GM19328 (cell line): Measurements from ENCODE around the gene COL3A1.
A peak's percentile ranks its signal among the peaks of the same experiment; 100 is the strongest.

Experiments used
- ATAC-seq: cut with Tn5 transposase; IDR thresholded peaks from one replicate; pipeline ENCODE4 v1.9.1; 2021; ENCODE audit warnings: mild to moderate bottlenecking, moderate library complexity; ENCODE audit not compliant: unreplicated experiment

COL3A1 gene

DNA sequence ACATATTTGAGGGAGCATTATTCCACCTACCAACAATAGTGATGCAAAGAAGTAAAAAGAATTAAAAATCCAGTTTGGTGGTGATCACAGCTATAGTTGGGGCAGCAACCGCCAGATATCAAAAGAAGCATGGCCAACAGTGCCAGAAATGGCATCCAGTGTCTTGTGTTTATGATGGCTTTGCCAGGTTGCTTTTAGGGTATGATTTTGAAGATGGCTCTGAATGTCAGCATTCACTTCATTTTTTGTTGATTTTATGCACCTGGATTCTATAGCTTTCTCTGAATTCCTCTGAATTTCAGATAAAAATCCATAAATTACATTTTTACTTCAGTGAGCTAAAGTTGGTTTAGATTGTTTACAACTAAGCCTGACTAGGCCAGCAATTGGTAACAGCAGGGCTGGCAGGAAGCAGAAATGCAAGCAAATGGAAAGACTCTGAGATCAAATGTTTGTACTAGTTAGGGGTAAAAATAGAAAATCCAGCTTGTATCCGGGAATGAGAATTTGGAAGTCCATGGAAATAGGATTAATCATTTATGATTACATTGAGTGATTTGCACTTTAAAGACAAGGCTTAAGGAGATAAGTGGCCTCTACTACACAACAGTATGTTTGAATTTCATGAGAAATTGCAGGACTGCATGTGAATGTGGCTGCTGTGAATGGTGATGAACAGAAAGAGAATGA, 40.4 kb downstream of the COL3A1 start:
- no peak for ATAC-seq

DNA sequence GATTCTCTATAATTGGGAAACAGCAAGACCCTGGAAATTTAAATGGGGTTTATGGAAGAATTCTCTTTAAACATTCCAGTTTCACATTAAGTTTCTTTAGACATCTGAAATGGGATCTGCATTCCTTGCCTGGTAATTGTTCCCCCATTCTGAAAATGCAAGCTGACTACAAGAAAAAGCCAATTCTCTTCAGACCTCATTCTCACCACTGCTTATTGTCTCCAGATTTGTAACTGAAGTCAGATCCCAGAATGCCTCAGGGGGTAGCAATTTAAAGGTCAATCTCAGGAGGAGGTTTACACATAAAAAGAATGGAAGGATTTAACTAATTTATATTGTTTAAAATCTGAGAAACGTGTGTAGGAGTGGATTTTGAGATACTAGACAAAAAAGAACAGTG, 41.2 kb downstream of the COL3A1 start:
- no peak for ATAC-seq

DNA sequence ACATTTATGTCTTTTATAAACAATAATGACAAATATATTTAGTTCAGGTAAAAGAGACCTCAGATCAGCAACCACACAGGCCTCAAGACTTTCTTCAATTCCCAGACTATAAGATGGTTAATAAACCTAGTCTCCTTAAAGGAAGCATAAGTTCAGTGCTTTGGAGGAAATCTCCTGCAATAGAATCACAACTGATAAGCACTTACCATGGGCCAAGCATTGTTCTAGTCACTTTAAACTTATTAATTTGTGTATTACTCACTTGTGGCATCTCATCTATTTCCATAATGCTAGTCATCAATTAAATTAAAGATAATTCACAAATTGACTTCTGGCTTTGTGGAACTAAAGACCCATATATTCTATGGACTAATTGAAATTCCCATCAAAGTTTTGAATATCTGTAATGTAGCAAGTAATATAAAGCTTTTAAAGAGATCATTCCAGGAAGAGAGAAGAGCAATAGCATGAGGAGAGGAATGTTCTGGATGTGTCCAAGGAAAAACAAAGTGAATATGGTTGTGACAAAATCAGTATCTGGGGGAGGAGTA, 42.2 kb downstream of the COL3A1 start:
- ATAC-seq = no peak

DNA sequence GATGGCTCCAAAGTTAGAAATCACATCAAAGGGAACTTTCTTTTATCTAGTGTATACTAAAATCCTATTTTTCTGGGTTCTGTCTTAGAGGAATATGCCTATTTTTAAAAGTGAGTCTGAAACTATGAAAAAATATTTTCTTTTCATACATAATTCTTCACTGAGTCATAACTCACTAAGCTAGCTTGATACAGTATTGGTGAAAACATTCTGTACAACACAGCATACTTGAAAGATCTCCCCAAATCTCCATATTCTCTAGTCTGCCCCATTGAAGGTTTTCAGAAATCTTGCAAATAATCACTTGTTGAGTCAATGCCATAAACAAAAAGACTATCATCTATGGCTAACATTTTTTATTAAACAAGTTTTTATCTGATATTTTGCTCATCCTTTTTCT, 44.5 kb downstream of the COL3A1 start:
- ATAC-seq = no peak

DNA sequence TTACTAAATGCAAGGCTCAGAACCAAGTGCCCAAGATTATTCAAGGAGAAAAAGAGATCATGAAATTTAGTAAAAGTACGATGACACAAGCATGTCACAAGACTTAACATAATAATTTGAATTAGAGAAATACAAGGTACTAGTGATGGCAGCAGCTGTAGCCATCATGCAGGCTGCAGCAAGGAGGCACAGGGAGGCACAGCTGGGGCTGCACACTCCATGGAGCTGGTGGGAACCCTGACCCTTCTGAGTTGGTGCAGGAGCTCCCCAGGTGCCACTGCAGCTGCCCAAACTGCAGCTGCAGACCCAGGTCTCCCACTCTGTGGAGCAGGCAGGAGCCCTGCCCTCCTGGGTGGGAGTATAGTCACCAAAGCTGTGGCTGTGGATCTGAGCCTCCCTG, 46.0 kb downstream of the COL3A1 start:
- no peak for ATAC-seq

DNA sequence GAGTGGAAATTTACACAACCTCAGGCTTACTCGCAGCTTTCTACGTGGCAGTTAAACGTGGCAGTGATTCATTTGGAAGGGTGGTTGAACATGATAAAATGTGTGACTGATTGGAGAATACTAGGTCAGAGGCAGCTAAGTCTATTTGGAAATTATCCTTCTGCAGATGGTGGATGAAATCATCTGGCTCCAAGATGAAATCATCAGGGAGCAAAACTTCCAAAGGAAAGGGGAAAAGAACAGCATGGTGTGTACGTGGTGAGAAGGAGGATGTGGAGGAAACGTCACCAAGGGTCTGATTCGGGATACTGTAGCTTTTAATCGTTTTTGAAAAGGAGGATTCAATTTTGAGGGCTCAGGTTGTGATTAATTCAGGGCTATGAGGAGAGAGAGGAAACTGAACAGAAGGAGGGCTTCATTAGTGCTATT, 47.9 kb downstream of the COL3A1 start:
- ATAC-seq = no peak

DNA sequence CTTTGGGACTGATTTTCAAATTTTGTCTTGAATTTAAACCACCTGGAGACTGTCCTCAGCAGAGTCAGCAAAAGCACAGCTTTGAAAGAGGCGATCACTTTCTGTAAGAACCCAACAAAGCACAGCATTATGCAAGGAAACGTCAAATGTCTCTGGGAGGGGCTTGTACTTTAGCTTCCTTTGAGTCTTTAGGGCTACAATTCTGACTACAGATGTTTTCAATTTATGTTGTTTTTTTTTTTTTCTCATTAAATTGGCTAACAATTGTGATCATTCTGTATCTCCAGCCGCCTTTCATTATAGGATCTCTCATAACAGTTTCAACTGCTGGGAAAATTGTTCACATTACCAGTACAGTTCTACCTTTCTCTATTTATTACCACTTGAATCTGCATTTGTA, 48.3 kb downstream of the COL3A1 start:
- no peak for ATAC-seq

DNA sequence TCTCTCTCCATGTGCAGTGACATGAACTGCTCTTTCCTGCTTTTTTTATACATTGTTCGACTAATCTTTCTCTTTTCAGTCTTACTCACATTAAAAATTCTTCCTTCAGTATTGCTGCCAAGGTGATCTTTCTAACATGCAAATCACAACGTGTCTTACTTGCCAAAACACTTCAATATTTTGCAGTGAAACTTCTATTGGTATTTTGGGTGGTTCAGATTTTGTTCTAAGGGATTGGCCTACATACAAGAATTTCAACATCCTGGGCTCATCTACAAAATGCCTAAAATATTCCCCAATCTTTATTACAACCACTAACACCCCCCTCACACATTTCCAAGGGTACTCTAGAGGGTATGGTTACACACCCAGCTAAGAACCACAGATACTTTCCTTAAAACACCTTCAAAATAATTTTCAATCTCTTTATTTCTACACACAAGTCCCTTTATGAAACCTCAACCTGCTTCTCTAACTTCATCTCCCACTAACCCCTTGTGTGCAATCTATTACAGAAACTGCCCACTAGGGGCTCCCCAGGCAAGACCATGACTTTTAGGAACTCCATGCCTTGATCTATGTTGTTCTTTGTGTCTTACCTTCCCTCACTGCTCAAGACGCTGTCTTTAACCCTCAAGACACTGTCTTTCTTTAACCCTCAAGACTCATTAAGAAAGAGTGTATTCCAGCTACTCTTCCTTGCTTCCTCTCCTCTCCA, 50.9 kb downstream of the COL3A1 start:
- peak; percentile 82 for ATAC-seq

DNA sequence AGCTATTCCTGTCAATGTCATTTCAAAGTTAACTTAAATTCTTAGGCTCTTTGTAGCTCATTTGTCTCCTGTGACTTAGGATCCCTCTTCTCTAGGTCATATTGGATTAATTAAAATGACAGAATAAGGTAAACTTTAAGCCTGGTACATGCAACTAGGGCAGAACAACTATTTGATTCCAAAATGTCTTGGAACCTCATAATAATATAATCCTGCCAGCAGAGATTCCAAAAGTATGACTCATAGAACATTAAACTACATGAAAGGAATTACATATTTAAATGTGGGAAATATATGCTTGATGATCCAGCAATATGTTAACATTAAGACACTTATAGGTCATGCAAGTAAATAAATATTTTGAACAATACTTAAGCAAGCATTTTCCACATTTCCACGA, 63.3 kb downstream of the COL3A1 start:
- ATAC-seq = no peak

DNA sequence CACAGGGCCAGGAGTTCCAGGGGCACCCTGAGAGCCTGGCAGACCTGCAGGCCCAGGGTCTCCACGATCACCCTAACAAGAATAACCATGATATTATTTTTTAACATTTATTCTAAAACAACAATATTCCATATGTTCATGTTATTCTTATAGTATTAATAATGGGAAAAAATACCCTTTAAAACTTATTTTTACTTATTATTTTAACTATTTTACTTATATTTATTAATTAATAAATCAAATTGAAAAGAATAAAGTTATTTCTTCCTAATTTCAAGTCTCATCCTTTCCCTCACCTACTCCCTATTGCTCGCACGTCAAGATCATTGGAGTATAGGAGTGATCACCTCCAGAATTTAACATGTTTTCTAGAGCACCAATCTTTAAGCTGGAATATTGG, 71.7 kb downstream of the COL3A1 start:
- ATAC-seq = no peak

DNA sequence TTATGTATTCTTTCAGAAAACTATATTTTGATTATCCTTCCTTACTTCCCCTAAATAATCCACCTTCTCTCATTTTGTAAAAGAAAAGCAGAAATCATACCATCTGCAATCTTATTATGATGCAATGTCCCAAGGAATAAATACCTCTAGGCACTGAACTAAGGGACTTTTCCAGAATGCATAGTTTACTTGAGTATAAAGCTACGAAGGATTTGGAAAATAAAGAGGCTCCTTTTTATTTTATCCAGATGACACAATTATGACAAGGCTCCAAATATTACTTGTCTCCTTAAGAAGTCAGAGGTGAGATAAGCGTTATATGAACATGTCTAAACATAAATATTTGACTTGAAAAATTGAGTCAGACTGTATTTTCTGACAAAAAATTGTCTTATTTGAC, 72.1 kb downstream of the COL3A1 start:
- no peak for ATAC-seq

DNA sequence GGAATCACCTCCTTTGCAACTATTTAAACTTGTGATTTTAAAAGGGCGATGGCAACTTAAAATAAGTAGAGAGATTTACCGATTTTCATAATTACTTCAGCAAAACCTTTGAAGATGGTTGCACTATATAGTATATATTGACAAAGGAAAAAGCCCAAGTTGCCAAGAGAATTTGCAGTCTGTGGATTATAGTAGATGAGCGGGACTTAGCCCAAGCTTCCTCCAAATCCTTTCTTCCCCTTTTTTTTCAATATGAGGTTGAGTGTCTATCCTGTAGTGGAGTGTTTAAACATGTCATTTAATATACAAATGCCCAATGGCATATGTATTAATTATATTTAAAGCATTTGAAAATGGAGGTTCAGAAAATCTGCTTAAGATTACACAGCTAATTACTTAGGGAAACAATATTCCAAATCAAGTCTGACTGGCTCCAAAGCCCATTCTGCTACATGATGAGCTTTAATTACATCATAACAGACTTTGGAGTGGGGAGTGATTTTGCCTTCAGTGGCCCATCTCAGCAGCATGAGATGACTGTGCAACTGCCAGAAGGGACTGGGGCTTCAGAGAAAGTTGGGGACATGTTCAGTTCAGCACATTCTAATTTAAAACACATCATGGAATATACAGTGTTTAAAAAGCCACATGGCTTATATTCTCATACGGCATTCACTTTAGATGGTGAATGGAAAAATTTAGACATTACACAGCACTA, 73.2 kb downstream of the COL3A1 start:
- no peak for ATAC-seq

DNA sequence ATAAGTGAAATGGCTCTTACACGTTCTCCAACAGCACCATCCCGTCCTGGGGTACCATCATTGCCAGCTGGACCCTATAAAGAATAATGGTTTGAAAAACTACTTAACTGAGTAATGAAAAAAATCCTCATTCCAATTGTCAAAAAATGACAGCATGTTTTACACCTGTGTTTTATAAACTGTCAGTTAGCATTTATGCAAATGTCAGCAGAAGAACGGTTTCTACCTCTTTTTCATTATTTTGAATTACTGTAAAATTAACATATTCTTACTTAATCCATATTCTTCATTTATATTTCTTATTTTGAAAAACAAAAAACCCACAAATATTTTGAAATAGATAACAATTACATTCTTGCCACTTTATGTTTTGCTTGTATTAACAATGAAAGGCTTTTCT, 74.0 kb downstream of the COL3A1 start:
- ATAC-seq = no peak

DNA sequence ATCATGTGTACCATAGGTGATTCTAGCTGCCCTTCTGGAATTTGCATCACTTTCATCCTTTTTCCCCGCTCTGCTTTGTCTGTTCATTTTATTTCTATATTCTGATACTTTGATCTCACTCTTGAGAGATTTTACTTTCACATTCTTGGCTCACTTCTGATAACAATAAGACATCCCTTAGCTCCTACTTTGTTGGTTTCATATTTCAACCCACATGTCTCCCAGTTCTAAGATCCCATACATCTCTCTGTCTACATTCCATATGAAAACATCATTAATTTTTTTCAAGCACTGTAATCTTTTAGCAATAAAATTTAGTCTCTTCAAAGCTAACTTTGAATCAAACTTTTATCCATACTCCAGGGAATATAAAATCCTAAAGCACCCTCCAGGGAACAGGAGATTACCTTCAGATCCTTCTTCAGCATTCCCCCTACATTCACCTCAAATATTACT, 75.6 kb downstream of the COL3A1 start:
- ATAC-seq = no peak

DNA sequence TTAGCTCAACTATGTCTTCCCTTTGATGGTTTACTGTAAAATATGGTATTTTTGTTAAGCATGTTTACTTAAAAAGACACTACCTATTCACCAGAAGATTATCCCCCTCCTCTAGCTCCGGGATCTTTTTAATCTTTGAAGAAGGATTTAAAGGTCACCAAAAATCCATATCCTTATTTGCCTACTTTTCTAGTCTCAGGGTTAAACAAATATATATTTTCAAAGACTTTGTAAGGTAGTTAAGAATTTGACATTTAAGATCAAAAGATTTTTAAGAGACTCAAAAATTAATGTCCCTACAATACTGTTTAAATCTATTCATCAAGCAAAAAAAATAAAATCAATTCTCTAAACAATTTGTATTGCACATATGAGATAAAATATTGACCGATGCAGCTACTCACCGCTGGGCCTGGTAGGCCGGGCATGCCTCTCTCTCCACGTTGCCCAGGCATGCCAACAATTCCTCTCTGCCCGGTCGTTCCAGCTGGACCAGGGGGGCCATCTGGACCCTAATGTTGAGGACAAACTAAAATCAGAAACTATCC, 76.1 kb downstream of the COL3A1 start:
- ATAC-seq = no peak

DNA sequence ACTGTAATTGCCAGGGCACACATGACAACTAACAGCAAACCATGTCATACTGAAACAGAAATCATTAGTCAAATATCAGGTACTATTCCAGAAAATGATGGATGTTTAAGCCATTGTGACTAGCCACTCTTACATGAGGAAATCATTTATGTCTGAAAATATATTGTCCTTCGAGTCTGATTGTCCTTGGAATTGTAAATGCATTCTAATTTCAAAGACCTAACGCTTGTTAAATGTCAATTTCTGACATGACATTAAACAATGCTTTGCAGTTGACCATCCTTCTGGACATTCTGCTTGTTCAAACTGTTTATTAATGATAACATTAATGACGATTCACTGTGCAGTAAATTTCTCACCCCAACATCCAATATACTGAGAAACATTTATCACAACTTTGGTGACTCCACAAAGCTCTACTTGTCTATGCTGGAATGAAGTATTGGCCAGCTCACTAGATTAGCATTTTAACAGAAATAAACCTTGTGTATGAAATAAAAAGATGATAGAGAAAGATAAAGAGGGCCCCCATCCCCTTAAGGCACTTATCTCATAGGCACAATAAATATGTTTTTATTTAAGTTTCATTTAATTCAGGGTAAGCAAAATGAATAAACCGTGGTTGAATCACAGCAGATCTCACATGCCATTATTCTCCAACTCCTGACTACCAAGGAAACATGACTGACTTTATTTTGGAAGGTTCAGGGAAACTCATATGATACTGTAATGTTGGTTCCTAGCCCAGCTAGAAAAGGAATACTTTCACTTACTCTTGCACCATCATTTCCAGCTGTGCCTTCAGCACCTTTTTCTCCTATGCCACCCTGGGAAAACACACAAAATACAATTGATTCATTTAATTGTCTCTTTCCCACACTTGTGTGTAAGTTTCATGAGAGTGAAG, 82.3 kb downstream of the COL3A1 start:
- no peak for ATAC-seq

DNA sequence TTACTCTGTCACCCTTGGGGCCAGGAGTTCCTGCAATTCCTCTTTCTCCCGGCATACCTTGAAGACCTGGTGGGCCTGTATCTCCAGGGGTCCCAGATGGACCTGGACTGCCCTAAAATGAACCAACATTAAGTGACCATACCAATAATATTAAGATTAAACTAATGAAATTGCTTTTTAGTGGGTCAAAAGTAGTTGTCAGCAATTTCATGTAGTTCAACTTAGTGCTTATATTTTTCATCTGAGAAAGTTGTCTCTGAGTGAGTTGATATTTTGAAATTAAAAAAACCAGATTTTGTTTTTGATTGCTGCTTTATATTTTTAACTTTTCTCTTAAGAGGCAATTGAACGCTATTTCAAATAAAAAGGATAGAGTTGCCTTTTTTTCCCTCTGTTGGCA, 83.1 kb downstream of the COL3A1 start:
- ATAC-seq = no peak

DNA sequence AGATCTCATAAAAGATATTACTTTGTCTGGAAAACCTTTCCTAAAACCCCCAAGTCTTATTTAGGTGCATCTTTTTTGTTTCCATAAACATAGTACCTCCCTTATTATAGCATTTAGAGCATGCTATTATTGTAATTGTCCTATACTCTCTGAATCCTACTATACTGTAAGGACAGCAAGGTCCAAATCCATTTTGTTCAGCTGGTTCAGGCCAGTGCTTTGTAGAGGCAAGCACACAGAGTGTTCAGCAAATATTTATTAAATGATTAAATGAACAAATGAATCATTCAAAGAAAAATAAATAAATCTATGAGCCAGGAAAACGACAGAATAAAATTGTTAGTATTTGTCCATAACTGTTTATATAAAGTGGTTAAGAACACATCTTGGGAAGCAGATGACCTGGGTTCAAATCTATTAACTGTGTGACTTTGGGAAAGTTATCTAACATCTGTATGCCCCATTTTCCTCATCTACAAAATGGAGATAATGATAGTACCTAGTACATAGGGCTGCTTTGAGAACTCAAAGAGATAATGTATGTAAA, 86.0 kb downstream of the COL3A1 start:
- ATAC-seq = no peak
